ENCODE results near the gene OLR1.

- no peak for TF ChIP-seq CTCF (IDR thresholded peaks at IDR 0.05; ENCODE audit: poor library complexity, severe bottlenecking)
- no peak for TF ChIP-seq SMC3 (conservative IDR thresholded peaks at IDR 0.05; ENCODE audit: poor library complexity)
These were observed 1.7 kb downstream of the OLR1 start for GRCh38 chr12:10170216-10170615.
